GM18498 (cell line): Measurements from ENCODE around the gene SETDB2.
"Not testable (repeated sequence)": the region's sequence is repeated elsewhere in the genome, so short reads cannot be mapped to it uniquely, and the experiment has no call there.

Experiments used
- ATAC-seq: cut with Tn5 transposase; IDR thresholded peaks from one replicate; pipeline ENCODE4 v1.9.1; 2021; ENCODE audit warnings: mild to moderate bottlenecking, moderate library complexity; ENCODE audit not compliant: unreplicated experiment

SETDB2 gene

DNA sequence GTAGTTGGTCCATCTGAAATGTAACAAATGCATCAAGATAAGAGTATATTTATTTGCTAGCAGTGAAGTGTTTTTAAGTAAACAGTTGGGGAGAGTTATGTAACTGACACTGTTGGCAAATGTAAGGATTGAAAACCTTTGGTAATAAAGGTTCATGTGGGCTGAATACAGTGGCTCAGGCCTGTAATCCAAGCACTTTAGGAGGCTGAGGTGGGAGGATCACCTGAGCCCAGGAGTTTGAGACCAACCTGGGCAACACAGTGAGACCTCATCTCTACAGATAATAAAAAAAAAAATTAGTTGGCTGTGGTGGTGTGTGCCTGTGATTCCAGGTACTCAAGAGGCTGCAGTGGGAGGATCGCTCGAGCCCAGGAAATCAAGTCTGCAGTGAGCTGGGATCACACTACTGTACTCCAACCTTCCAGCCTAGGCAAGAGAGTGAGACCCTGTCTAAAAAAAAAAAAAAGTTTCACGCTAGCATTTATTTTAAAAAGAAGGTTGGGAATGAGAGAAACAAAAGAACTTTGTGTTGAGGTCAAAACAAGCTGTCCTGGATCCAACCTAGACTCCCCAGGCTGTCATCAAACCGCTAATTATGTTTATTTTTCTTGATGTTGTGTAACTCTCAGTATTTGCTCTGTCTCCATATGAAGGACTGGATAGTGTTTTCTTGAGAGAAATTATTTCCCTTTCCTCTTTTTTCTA is 20.7 kb downstream of the SETDB2 start:
- no peak for ATAC-seq

DNA sequence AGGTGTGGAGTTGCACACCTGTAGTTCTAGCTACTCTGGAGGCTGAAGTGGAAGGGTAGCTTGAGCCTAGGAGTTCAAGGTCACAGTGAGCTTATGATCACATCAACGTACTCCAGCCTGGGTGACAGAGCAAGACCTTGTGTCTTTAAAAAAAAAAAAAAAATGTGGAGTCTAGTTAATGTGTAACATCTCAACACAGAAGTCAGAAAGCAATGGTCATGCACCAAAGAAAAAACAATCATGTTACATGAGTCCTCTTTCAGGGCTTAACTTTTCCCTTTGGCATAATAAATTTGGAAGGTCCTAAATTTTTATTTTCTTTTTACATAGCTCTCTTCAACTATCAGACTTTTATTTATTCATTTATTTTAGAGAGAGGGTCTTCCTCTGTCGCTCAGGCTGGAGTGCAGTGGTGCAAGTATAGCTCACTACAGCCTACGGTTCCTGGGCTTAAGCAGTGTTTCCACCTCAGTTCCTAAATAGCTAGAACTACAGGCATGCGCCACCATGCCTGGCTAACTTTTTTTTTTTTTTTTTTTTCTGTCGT is 22.3 kb downstream of the SETDB2 start:
- no peak for ATAC-seq

DNA sequence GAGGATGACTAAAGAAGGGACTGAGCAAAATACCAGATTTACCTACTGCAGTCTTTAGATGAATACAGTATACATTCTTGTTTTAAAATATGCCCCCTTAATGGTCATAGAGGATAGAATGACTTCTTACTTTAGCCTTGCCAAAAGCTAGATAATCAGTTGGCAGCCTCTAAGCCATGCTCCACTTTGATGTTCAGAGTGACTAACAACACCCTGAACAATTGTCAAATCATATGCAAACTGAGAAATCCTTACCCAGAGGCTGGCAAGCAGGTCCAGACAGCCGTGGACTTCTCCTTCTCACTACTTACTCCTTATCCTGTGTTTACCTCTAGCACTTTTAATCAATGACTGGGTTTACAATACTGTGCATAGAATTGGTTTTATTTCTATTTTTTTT is 28.1 kb downstream of the SETDB2 start:
- no peak for ATAC-seq

DNA sequence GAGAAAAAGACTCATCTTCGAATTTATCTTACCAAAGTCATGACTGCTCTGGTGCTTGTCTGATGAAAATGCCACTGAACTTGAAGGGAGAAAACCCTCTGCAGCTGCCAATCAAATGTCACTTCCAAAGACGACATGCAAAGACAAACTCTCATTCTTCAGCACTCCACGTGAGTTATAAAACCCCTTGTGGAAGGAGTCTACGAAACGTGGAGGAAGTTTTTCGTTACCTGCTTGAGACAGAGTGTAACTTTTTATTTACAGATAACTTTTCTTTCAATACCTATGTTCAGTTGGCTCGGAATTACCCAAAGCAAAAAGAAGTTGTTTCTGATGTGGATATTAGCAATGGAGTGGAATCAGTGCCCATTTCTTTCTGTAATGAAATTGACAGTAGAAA is 32.5 kb downstream of the SETDB2 start:
- ATAC-seq = no peak

DNA sequence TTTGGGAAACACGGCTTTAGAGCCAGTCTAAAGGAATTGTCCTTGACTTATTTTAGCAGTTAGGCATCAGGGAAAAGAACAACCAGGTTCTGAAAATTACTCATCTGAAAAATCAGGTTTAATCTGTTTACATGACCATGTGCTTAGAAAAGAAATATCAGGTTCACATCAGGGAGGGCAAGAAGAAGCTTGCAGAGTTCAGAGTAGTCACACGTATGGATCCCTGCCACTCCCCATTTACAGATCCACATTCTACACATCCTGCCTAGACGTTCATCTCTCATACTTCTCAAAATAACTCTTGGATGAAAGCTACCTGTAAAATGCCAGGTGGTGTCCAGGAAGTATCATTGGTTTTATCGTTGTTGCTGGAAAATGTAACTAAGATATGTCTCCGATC is 37.7 kb downstream of the SETDB2 start:
- no peak for ATAC-seq

DNA sequence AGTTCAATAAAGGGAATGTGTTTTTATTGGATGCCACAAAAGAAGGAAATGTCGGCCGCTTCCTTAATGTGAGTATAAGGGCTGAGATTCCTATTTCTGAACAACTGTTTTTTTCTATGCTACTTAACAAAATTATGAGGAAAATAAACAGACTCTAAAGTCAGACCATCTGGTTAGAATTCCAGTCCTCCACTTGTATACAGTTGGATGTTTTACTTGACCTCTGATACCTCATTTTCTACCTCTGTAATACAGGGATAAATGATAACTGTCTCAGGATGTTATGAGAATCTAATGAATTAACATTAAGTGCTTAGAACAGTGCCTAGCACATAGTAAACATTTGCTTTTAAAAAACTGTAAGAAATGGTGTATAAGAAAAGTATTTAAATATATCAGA is 44.5 kb downstream of the SETDB2 start:
- ATAC-seq = no peak

DNA sequence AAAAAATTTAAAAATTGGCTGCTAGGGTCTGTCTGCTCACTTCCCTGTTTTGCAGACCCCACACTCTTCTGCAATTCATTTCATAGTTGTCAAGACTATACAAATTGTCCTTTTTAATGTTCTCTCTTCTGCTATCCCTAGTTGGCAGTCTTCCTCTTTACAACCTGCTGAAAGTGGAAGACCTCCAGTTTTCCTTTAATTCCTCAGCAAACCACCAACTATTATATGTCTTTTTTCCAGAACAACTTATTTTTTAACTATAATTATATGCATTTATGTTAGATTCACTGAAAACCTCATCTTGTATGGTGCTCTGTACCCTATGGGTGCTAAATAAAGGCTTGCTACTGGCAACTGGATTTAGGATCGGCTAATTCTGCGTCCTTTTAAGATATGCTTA is 50.6 kb downstream of the SETDB2 start:
- ATAC-seq = no peak

DNA sequence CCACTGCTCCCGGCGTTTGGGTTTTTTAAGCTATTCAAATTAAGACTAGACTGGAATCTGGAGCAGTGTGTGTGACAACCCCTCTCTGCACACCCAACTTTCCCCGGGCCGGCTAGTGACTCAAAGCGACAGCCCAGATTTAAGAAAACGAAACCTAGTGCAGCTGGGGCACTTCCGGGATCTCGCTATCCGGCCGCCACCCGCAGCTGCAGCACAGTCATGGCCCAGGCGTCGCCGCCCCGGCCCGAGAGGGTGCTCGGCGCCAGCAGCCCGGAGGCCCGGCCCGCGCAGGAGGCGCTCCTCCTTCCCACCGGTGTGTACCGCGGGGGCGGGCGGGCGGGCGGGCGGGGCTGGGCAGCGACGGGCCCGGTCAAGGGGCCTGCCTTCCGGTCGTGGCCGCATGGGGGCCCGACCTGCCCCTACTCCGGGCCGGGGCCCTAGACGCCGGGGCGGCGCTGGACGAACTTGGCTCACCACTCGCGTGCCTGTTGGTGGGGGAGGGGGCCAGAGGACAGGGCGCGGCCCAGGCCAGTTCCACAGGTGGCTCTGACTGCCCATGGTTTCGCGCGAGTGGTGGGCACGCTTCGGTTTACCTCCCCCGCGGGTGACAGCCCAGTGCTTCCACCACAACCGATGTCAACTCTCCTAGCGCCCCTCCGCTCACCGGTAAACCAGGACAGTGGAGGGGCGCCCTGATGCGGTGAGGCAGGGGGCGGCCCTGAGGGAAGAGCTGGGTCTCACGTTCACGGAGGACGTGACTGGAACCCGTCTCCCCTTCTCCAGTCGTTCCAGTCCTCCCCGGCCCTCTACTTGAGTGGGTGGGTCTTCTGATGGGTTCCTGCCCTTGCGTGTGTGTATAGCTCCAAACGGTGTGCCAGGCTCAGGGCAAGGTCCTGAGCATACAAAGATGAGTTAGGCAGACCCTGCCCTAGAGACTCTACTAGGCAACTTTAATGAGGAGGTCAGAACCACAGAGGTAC is 52.0 kb downstream of the SETDB2 start, which contains the start of gene PHF11:
Gene PHF11, plus strand, starts transcription at position 171 of the 980 bp plus-strand sequence. Its CDS starts 49 bp downstream, at position 220.
- ATAC-seq = peak; percentile 83

DNA sequence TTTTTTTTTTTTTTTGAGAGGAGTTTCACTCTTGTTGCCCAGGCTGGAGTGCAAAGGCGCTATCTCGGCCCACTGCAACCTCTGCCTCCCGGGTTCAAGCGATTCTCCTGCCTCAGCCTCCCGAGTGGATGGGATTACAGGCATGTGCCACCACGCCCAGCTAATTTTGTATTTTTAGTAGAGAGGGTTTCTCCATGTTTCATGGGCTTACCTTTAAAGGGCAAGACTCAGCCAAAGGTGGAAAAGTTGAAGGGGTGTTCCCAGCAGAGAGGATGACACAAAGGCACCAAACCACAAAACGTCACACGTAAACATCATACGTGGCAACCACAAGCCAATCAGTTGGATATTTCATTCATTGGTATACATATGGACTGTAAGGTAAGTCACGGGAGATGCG is 52.8 kb downstream of the SETDB2 start:
- not testable (repeated sequence) for ATAC-seq

DNA sequence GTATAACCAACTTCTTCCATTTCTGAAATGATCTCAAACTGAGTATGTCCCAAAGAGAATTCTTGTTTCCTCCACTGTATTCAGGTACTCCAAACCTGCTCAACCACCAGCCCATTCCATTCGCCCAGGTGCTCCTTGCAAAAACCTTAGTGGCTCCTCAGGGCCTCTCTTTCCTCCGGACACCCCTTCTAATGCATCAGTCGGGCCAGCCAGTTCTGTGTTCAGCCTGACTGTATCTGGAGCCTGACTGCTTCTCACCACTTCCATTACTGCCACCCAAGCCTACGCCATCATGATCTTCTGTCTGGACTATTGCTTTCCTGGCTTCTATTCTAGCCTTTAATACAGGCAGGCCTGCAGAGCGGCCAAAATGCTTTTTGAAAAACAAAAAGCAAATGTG is 53.2 kb downstream of the SETDB2 start:
- ATAC-seq = no peak

DNA sequence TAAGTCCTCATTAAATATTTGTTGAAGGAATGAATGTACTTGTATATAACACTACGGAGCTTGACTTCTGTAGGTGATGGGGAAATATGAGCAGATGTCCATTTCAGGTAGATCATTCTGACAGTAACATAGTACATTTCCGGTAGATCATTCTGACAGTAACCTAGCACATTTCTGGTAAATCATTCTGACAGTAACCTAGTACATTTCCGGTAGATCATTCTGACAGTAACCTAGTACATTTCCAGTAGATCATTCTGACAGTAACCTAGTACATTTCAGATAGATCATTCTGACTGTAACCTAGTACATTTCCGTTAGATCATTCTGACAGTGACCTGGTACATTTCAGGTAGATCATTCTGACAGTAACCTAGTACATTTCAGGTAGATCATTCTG is 54.1 kb downstream of the SETDB2 start:
- ATAC-seq = no peak

DNA sequence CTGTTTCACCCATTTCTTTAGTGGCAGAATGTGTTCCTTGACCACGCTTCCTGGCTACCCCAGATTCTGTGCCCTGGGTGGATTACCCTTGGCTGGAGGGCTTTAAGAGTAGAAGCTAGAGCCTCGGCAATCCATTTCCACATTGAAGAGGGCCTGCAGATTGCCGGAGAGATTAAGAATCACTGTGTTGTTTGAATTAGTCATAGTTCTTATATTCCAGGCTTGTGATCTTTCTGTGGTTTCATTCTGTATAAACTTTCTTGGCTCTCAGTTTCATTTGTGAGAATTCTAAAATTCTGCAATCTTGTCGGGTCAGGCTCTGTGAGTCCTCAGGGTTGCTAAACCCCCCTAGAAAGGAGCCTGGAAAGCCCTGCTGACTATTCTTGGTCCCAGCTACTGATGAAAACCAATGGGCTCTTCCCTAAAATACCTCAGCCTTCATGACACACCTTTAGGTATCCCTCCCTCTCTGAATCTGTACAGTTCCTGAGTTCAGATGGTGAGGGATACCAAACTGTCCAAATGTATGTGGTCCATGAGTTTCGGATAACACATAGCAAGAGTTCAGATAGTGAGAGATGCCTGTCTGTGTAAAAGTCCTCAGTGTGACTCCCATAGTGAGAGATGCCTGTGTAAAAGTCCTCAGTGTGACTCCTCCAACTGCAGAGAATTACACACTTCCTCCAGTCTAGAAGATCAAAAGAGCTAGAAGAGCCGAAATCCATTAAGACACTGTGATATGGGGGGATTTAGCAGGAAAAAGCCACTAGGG is 56.0 kb downstream of the SETDB2 start:
- ATAC-seq = no peak

DNA sequence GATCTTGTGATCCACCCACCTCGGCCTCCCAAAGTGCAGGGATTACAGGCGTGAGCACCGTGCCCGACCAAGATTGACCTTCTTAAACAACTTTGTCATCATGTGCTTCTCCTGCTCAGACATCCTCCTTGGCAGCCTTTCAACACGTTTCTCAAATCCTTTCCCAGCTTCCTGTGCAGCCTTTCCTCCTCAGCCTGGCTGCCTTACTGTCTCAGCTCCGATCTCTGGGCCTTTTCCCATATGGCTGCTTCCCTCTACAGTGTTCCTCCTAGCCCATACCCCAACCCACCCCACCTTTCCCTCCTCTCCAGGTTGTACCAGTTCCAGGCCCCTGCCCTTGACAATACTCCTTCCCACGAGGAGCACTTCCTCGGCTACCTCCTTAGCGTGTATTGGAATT is 58.9 kb downstream of the SETDB2 start:
- ATAC-seq = no peak

DNA sequence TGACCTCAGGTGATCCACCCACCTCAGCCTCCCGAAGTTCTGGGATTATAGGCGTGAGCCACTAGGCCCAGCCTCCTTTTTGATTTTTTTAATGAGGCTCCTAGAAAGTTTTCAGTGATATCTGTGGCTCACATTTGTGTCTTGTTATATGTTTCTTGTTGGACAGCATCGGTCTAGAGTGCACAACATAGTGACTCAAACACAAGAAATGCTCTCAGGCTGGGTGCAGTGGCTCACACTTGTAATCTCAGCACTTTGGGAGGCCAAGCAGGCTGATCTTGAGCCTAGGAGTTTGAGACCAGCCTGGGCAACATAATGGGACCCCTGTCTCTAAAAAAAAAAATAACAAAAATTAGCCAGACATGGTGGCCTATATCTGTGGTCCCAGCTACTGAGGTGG is 59.9 kb downstream of the SETDB2 start:
- no peak for ATAC-seq

DNA sequence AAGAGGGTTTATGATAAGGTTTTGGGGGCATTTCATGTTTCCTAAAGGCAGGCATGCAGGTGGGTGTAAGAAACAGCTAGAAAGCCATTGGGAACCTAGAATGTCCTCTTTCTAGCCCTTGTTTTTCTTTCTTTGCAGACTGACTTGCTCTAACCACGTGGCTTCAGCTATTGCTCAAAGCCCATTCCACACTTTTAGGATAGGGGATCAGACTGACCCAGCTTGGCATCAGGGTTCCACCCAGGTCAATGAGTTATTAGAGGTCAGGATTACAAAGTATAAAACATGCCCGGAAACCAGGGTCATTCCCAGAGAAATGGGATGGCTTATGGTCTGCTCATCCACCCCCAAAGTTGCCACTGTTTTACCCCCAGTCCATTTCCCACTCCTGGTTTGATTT is 68.5 kb downstream of the SETDB2 start:
- ATAC-seq = no peak

DNA sequence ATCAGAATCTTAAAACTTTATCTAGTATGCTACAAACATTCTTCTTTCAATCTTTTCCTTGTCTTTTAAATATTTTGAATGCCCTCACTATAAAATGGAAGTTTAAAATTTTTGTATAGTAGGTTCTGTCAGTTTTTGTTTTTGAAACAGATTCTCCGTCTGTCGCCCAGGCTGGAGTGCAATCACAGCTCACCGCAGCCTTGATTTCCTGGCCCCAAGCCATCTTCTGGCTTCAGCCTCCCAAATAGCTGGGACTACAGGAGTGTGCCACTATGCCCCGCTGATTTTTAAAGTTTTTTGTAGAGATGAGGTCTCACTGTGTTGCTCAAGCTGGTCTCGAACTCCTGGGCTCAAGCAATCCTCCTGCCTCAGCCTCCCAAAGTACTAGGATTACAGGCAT is 72.4 kb downstream of the SETDB2 start:
- ATAC-seq = no peak

DNA sequence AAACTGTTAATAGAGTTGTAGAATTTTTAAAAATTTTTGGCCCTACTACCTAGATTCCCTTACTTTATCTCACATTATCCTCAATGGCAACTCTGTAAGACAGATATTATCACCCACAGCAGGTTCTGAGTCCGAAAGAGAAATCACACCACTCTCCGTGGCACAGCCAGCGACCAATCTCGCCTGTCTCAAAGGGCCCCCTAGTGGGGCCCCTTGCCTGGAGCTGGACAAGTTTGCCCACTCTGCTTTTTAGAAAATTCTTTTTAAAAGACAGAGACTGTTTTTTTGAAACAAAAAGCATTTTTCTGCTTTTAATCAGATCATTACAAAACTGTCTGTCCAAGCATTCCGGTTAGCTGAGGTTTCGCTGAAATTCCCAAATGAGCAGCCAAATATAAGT is 73.4 kb downstream of the SETDB2 start:
- no peak for ATAC-seq

DNA sequence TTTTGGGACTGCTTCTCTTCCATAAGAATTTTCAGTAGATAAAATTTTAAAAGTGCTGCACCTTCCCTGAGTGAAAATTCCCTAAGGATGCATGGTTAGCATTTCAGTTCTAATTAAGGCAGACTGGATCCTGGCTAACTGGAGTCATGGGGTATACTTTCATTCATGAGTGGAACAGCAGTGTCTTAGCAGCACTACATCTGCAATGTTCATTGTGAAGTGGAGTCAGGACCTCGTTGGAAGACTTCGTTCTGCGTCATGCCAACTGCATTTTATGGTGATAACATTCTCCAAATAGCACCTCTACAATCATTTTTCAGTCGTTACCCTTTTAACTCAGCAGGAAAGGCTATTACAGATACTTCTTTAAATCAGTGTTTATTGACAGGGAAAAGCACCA is 77.2 kb downstream of the SETDB2 start:
- no peak for ATAC-seq

DNA sequence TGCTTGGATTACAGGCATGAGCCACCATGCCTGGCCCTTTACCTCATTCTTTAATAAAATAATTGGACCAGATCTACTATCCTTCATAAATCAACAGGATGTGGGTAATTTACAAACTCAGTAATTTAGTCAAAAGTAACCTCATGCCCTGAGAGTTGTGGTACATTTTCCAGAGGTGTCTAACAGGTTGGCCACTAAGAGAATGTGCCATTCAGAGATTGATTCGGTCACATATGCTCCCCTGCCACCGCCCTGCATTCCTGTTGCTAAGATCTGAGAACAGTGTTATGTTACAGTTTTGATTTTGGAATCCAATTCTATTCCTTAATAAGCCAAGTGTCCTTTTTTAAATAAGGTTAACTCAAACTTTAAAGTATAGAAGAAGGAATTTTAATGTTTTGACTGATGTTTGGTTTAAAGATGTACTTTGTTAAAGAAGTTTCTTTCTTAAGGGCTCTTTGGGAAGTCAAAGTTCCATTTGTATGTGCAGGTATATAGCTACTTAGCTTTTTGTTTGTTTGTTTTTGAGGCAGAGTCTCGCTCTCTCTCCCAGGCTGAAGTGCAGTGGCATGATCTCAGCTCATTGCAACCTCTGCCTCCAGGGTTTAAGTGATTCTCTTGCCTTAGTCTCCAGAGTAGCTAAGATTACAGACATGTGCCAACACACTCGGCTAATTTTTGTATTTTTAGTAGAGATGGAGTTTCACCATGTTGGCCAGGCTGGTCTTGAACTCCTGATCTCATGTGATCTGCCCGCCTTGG is 80.8 kb downstream of the SETDB2 start:
- ATAC-seq = no peak

DNA sequence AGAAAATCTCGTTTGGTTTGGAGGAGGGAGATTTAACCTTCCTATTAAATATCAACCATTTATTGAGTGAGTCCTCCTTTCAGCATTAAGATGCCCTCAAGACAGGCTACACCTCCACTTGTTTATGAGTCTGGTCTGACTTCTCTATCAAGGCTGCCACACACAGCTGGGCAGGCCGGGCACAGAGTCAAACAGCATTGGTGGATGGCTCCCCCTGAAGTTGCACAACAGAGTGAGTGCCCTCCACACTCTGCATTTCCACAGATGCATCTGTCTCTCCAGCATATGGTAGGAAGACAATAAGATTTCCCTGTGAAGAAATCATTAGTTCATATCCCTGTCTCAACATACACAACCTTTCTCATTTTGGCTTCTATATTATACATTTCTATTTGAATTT is 83.0 kb downstream of the SETDB2 start:
- no peak for ATAC-seq
